ENCODE results near the gene LAMB3. TPM values are rescaled to one million over a fixed set of nuclear protein-coding genes. Genes with fewer than 3 reads are reported as not detected.

The LAMB3 gene
- total and polyA plus RNA-seq, 8 donors = 1.4 to 25.8 (median 3.4) TPM

DNA sequence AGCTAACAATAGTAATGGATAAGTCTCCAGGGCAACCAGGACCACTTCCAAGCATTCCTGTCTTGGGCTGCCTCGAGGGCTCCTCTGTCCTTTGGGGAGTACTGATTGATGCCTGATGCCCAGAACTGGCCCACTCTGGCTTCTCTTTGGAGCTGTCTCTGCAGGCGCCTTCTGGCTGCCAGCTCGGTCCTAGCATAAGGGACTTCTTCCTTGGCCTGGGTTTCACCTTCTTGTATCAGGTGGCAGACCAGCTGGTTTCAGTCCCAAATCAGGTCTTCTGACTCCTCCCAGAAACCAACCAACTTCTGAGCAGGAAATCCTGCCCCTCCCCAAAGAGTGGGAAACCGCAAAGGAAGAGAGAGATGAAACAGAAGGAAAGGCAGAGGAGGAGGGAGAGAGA, 33.6 kb upstream of the LAMB3 start:
- H3K36me3 ChIP-seq = no peaks in the 10 kb centered on the region
- WGBS, 2 donors = 78 to 79% methylated on average over 4 of the region's 4 CpGs
- no peak for TF ChIP-seq CTCF (IDR thresholded peaks at IDR 0.05)
- H3K4me1 ChIP-seq = no peaks in the 10 kb centered on the region
- H3K9me3 ChIP-seq = no peaks in the 10 kb centered on the region
- FAIRE-seq = no peak
- no peak overlapping the region for H3K4me3 ChIP-seq
- DNase-seq = no peak
- no peaks in the 10 kb centered on the region for H3K27me3 ChIP-seq
- ATAC-seq = peak in 1 of 4 donors; percentile 16
- no peak overlapping the region for H3K27ac ChIP-seq
- intact Hi-C loops (cut with DNase I) = loop anchor here in 1 of 3 donors (5.0 kb wide), 1 partner anchor 99 kb away; no protein-coding TSS in a partner anchor

GRCh38 chr1:209678981-209679539, 26.8 kb upstream of the LAMB3 start:
- intact Hi-C loops (cut with DNase I) = no loop called here
- no peak overlapping the region for H3K4me3 ChIP-seq
- ATAC-seq (no peak), FAIRE-seq (no peak), DNase-seq (no peak)
- TF ChIP-seq CTCF (IDR thresholded peaks at IDR 0.05) = no peak
- H3K27ac ChIP-seq = no peak overlapping the region
- no peaks in the 10 kb centered on the region for H3K36me3 ChIP-seq
- H3K4me1 ChIP-seq = peaks cover 3 to 7% (median 3%) of the 10 kb centered on the region in 3 donors
- WGBS, 2 donors = 82 to 86% methylated on average over 4 of the region's 4 CpGs
- no peaks in the 10 kb centered on the region for H3K27me3 ChIP-seq
- no peaks in the 10 kb centered on the region for H3K9me3 ChIP-seq

DNA sequence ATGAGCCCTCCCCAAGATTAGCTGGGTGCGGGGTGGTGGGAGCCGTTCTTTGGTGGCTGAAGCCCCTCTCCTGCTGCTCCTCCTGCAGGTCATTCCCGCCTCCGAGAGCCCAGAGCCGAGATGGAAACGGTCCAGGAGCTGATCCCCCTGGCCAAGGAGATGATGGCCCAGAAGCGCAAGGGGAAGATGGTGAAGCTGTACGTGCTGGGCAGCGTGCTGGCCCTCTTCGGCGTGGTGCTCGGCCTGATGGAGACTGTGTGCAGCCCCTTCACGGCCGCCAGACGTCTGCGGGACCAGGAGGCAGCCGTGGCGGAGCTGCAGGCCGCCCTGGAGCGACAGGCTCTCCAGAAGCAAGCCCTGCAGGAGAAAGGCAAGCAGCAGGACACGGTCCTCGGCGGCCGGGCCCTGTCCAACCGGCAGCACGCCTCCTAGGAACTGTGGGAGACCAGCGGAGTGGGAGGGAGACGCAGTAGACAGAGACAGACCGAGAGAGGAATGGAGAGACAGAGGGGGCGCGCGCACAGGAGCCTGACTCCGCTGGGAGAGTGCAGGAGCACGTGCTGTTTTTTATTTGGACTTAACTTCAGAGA, 23.4 kb upstream of the LAMB3 start:
- ATAC-seq = peak; percentile 39 to 56 (median 46)
- FAIRE-seq = no peak
- no peaks in the 10 kb centered on the region for H3K36me3 ChIP-seq

GRCh38 chr1:209674957-209675564, 22.8 kb upstream of the LAMB3 start, which contains the start of gene G0S2:
G0S2 (plus strand) TSS chr1:209675412; CDS start chr1:209675685, 273 bp downstream.
- H3K9me3 ChIP-seq = no peaks in the 10 kb centered on the region
- no peak for TF ChIP-seq CTCF (IDR thresholded peaks at IDR 0.05)
- no peaks in the 10 kb centered on the region for H3K36me3 ChIP-seq
- DNase-seq (peak; percentile 84 to 94 (median 90)), FAIRE-seq (no peak), ATAC-seq (peak; percentile 82 to 88 (median 88))
- peak within 1 kb of the TSS; percentile 54 to 67 (median 57) for H3K27ac ChIP-seq
- intact Hi-C loops (cut with DNase I) = no loop called here
- no peaks in the 10 kb centered on the region for H3K27me3 ChIP-seq
- peak within 1 kb of the TSS; percentile 30 to 50 (median 40) for H3K4me3 ChIP-seq
- 1% methylated on average over 47 of the region's 47 CpGs for WGBS, 2 donors
- peaks cover 8 to 21% (median 15%) of the 10 kb centered on the region in 3 donors for H3K4me1 ChIP-seq

More for the DNA sequence above, 23.4 kb upstream of the LAMB3 start:
- no peak for TF ChIP-seq CTCF (IDR thresholded peaks at IDR 0.05)
- WGBS, 2 donors = 2 to 3% methylated on average over 34 of the region's 34 CpGs
- intact Hi-C loops (cut with DNase I) = no loop called here
- H3K4me3 ChIP-seq = peak overlapping the region; percentile 30 to 50 (median 40)
- no peaks in the 10 kb centered on the region for H3K9me3 ChIP-seq
- no peaks in the 10 kb centered on the region for H3K27me3 ChIP-seq
- DNase-seq = peak in 4 of 6 donors; percentile 46 to 75 (median 57)
- H3K4me1 ChIP-seq = peaks cover 8 to 21% (median 15%) of the 10 kb centered on the region in 3 donors
- H3K27ac ChIP-seq = peak overlapping the region; percentile 54 to 67 (median 57)
